ENCODE data around the gene GBGT1. TPM values are rescaled to one million over a fixed set of nuclear protein-coding genes. Genes with fewer than 3 reads are reported as not detected.

GBGT1 gene
- total and polyA plus RNA-seq, 2 experiments from 2014 or later = 3.7 to 22.4 TPM

DNA sequence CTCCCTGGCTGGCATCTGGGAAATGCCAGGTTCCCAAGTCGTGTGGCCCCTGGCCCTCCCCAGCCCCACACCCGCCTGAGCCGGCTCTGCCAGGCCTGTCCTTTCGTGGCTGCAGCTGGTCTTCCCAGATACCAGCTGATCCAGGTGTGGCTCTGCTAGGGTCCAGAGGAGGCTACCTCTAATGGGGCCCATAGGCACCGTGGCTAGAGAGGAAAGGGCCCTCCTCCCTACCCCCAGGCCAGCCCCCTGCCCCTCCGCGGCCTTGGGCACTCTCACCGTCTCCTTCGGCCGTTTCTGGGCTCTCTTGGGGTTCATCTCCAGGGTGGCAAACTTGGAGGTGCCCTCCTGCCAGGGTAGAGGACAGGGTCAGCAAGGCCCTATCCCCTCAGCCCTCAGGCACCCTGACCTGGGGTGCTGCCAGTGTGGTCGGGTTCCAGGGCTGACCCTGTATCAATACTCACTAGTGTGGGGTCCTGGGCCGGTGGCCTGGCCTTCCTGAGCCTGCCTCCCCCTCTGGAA is 59.7 kb downstream of the GBGT1 start:
- H4K20me1 ChIP-seq (replicated peaks; ENCODE audit: insufficient read depth) = no peaks in the 10 kb centered on the region
- H3K9me2 ChIP-seq (ENCODE audit: insufficient read depth) = no peaks in the 10 kb centered on the region
- no peak overlapping the region for H2AFZ ChIP-seq
- peaks cover 2% of the 10 kb centered on the region for H3K4me1 Mint-ChIP-seq
- H3K4me2 ChIP-seq = no peak overlapping the region
- ATAC-seq (no peak), DNase-seq (ENCODE audit: low spot score) (no peak)
- peaks cover 2% of the 10 kb centered on the region for H3K27me3 Mint-ChIP-seq (ENCODE audit: insufficient read depth, low read depth, poor library complexity)
- no peaks in the 10 kb centered on the region; the same call in 2 of the 3 replicates for H3K9me3 Mint-ChIP-seq
- H3K4me3 Mint-ChIP-seq = no peak overlapping the region
- H3K27ac Mint-ChIP-seq = no peak overlapping the region
- TF ChIP-seq ZNF462 (CRISPR knock-in tag; IDR thresholded peaks at IDR 0.05) (no peak), EZH2 (IDR thresholded peaks at IDR 0.05; ENCODE audit: low read depth, unreplicated experiment) (no peak), NANOG (IDR thresholded peaks at IDR 0.05; ENCODE audit: borderline replicate concordance) (no peak), EZH2phosphoT487 (IDR thresholded peaks at IDR 0.05; ENCODE audit: unreplicated experiment) (no peak), POLR2AphosphoS5 (IDR thresholded peaks at IDR 0.05; ENCODE audit: low read depth) (no peak), CREB1 (CRISPR knock-in tag; IDR thresholded peaks at IDR 0.05; ENCODE audit: low read depth) (no peak), JUNB (IDR thresholded peaks at IDR 0.05; ENCODE audit: unreplicated experiment) (no peak)
- TF ChIP-seq, protein P1, sequence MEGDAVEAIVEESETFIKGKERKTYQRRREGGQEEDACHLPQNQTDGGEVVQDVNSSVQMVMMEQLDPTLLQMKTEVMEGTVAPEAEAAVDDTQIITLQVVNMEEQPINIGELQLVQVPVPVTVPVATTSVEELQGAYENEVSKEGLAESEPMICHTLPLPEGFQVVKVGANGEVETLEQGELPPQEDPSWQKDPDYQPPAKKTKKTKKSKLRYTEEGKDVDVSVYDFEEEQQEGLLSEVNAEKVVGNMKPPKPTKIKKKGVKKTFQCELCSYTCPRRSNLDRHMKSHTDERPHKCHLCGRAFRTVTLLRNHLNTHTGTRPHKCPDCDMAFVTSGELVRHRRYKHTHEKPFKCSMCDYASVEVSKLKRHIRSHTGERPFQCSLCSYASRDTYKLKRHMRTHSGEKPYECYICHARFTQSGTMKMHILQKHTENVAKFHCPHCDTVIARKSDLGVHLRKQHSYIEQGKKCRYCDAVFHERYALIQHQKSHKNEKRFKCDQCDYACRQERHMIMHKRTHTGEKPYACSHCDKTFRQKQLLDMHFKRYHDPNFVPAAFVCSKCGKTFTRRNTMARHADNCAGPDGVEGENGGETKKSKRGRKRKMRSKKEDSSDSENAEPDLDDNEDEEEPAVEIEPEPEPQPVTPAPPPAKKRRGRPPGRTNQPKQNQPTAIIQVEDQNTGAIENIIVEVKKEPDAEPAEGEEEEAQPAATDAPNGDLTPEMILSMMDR (conservative IDR thresholded peaks at IDR 0.05; ENCODE audit: low read depth in 2 of 2) = no peak
- no peaks in the 10 kb centered on the region for H3K4me1 ChIP-seq (ENCODE audit: insufficient read depth)
- H3K79me2 ChIP-seq (replicated peaks; ENCODE audit: insufficient read depth) = no peaks in the 10 kb centered on the region
- H3K36me3 ChIP-seq (ENCODE audit: insufficient read depth) = no peaks in the 10 kb centered on the region
- H3K36me3 Mint-ChIP-seq (ENCODE audit: low read depth) = peaks cover 18% of the 10 kb centered on the region
- H3F3A ChIP-seq (replicated peaks; ENCODE audit: low read depth) = no peaks in the 10 kb centered on the region
- no peak overlapping the region for H3K4me3 ChIP-seq
- no peak overlapping the region for H3K27ac ChIP-seq (ENCODE audit: low read depth)
- no peaks in the 10 kb centered on the region for H3K27me3 ChIP-seq (ENCODE audit: insufficient read depth)

All from GM23338 (cell line).